HCT116 (cell line): ENCODE data around the gene SUGCT. TPM values are rescaled to one million over a fixed set of nuclear protein-coding genes. Genes with fewer than 3 reads are reported as not detected.

Experiments
- ATAC-seq: fragments of 200-7000 bp; cut with Tn5 transposase; 2 replicates; pipeline ENCODE4 v1.9.1; 2020; ENCODE audit warnings: mild to moderate bottlenecking, moderate library complexity
- BruUV-seq: library from RNA; stranded (reverse); fragments of 400-500 nt; replicated peaks from 2 replicates; lab custom pipeline; 2021; lab: Mats Ljungman, UMichigan
- CTCF ChIA-PET: fragments of 300-600 bp; sonication (Branson Sonifier 250); formaldehyde crosslinking; loops from one replicate; lab custom pipeline; 2021; ENCODE audit warnings: antibody characterized with exemption; lab: Charles Lee
- POLR2A ChIA-PET: fragments of 300-600, 350-600 bp; sonication (Branson Sonifier 250); formaldehyde crosslinking; loops from one replicate; lab custom pipeline; 2021; ENCODE audit warnings: antibody characterized with exemption; lab: Charles Lee
- RAD21 ChIA-PET, 2 experiments: fragments of 300-600 bp; sonication (Branson Sonifier 250); formaldehyde crosslinking; loops; one replicate each; lab custom pipeline; 2023; ENCODE audit warnings: low total read pairs in 2 of 2; ENCODE audit not compliant: uncharacterized antibody in 2 of 2, unreplicated experiment in 2 of 2, low non-redundant PET in 1 of 2; lab: Charles Lee
- DNase-seq: peaks from one replicate; pipeline ENCODE4 v3.0.0-alpha.2; 2010; ENCODE audit warnings: low read depth, low spot score
- H2AFZ ChIP-seq: fragments of 200-600 bp; shearing (Covaris generic), sonication (generic); 2 replicates; pipeline ENCODE4 v1.6.1; 2017; ENCODE audit warnings: low read depth, mixed run types, mixed read lengths, antibody characterized with exemption, low read length; ENCODE audit not compliant: poor library complexity, severe bottlenecking
- H3K27ac ChIP-seq: 2 replicates; pipeline ENCODE4 v1.5.1; 2012; ENCODE audit warnings: low read depth, low read length
- H3K27me3 ChIP-seq: fragments of 200-600 bp; sonication (generic); 2 replicates; pipeline ENCODE4 v1.6.1; 2016; ENCODE audit warnings: mixed run types, low read length, mixed read lengths; ENCODE audit not compliant: insufficient read depth
- H3K36me3 ChIP-seq, 2 experiments: fragments of 200-500 bp in 1 of 2; fragments of 200-600 bp in 1 of 2; sonication (Bioruptor generic) in 1 of 2; sonication (generic) in 1 of 2; 2 replicates each; pipeline versions ENCODE4 v1.5.1 to v1.6.1; 2014 to 2016; ENCODE audit warnings: low read length in 2 of 2, inconsistent platforms in 1 of 2, mixed read lengths in 1 of 2, mixed run types in 1 of 2; ENCODE audit not compliant: insufficient read depth in 2 of 2, control insufficient read depth in 1 of 2
- H3K4me1 ChIP-seq, 2 experiments: fragments of 200-600 bp in 1 of 2; sonication (generic) in 1 of 2; 2 replicates each; pipeline versions ENCODE4 v1.5.1 to v1.6.1; 2012 to 2017; ENCODE audit warnings: low read length in 2 of 2, inconsistent platforms in 1 of 2, mild to moderate bottlenecking in 1 of 2, mixed read lengths in 1 of 2, mixed run types in 1 of 2, moderate library complexity in 1 of 2; ENCODE audit not compliant: insufficient read depth in 2 of 2, control insufficient read depth in 1 of 2
- H3K4me2 ChIP-seq: fragments of 200-600 bp; sonication (generic); 2 replicates; pipeline ENCODE4 v1.6.1; 2017; ENCODE audit warnings: mixed run types, low read length, mixed read lengths
- H3K4me3 ChIP-seq, 2 experiments: fragments of 200-600 bp in 1 of 2; sonication (generic) in 1 of 2; replicated peaks in 1 of 2; 2 replicates each; pipeline ENCODE4 v1.5.1; 2011 to 2016; ENCODE audit warnings: low read length in 2 of 2, control low read depth in 1 of 2, low read depth in 1 of 2, mild to moderate bottlenecking in 1 of 2, mixed read lengths in 1 of 2, mixed run types in 1 of 2
- H3K79me2 ChIP-seq: fragments of 200-600 bp; sonication (generic); 2 replicates; pipeline ENCODE4 v1.6.1; 2017; ENCODE audit warnings: mild to moderate bottlenecking, mixed run types, low read length, moderate library complexity, mixed read lengths; ENCODE audit not compliant: insufficient read depth
- H3K9ac ChIP-seq: fragments of 200-600 bp; sonication (generic); 2 replicates; pipeline ENCODE4 v1.6.1; 2016; ENCODE audit warnings: low read length, mixed read lengths
- H3K9me2 ChIP-seq: fragments of 200-600 bp; sonication (generic), shearing (Covaris generic); 2 replicates; pipeline ENCODE4 v1.6.1; 2017; ENCODE audit warnings: mixed run types, mild to moderate bottlenecking, moderate library complexity; ENCODE audit not compliant: insufficient read depth
- H3K9me3 ChIP-seq, 2 experiments: fragments of 200-500 bp in 1 of 2; fragments of 200-600 bp in 1 of 2; sonication (Bioruptor generic) in 1 of 2; sonication (generic) in 1 of 2; 2 replicates each; pipeline ENCODE4 v1.6.1; 2014 to 2017; ENCODE audit warnings: low read length in 2 of 2, mixed read lengths in 2 of 2, inconsistent platforms in 1 of 2, low read depth in 1 of 2, mild to moderate bottlenecking in 1 of 2, mixed run types in 1 of 2, moderate library complexity in 1 of 2; ENCODE audit not compliant: control insufficient read depth in 1 of 2, insufficient read depth in 1 of 2
- H4K20me1 ChIP-seq: fragments of 200-600 bp; sonication (generic), shearing (Covaris generic); 2 replicates; pipeline ENCODE4 v1.6.1; 2017; ENCODE audit warnings: mixed run types, mild to moderate bottlenecking, moderate library complexity; ENCODE audit not compliant: insufficient read depth
- ATF3 ChIP-seq: IDR thresholded peaks from 2 replicates; pipeline ENCODE4 v1.6.1; 2012
- CBX3 ChIP-seq: IDR thresholded peaks from 2 replicates; pipeline ENCODE4 v1.6.1; 2012; ENCODE audit warnings: low read depth
- CEBPB ChIP-seq: IDR thresholded peaks from 2 replicates; pipeline ENCODE4 v1.6.1; 2012; ENCODE audit warnings: low read depth
- CTCF ChIP-seq, 3 experiments: fragments of 200-600 bp in 1 of 3; sonication (generic) in 1 of 3; IDR thresholded peaks in 2 of 3; conservative IDR thresholded peaks in 1 of 3; 2 replicates each; pipeline ENCODE4 v1.5.1; 2012 to 2017; ENCODE audit warnings: low read depth in 2 of 3, low read length in 2 of 3, antibody characterized with exemption in 1 of 3, borderline replicate concordance in 1 of 3, control low read depth in 1 of 3, mild to moderate bottlenecking in 1 of 3, mixed read lengths in 1 of 3, mixed run types in 1 of 3, moderate library complexity in 1 of 3; ENCODE audit not compliant: insufficient read depth in 1 of 3
- EGR1 ChIP-seq: IDR thresholded peaks from 2 replicates; pipeline ENCODE4 v1.6.1; 2012; ENCODE audit warnings: low read depth
- ELF1 ChIP-seq: IDR thresholded peaks from 2 replicates; pipeline ENCODE4 v1.6.1; 2012; ENCODE audit warnings: low read depth, borderline replicate concordance
- EZH2phosphoT487 ChIP-seq: fragments of 200-600 bp; IDR thresholded peaks from 2 replicates; pipeline ENCODE4 v1.6.1; 2018; ENCODE audit warnings: antibody characterized with exemption, borderline replicate concordance
- FOSL1 ChIP-seq: IDR thresholded peaks from 2 replicates; pipeline ENCODE4 v1.6.1; 2012; ENCODE audit warnings: low read depth
- JUND ChIP-seq: IDR thresholded peaks from 2 replicates; pipeline ENCODE4 v1.6.1; 2012
- MAX ChIP-seq: IDR thresholded peaks from 2 replicates; pipeline ENCODE4 v1.6.1; 2012
- POLR2A ChIP-seq: IDR thresholded peaks from 2 replicates; pipeline ENCODE4 v1.7.0; 2011; ENCODE audit warnings: borderline replicate concordance; ENCODE audit not compliant: insufficient read depth, insufficient read length; ENCODE audit errors: extremely low read depth
- POLR2AphosphoS5 ChIP-seq: IDR thresholded peaks from 2 replicates; pipeline ENCODE4 v1.6.1; 2011; ENCODE audit warnings: mild to moderate bottlenecking, low read depth, low read length, moderate library complexity
- RAD21 ChIP-seq: IDR thresholded peaks from 2 replicates; pipeline ENCODE4 v1.6.1; 2012; ENCODE audit warnings: low read depth, mild to moderate bottlenecking
- REST ChIP-seq: IDR thresholded peaks from 2 replicates; pipeline ENCODE4 v1.6.1; 2012; ENCODE audit warnings: low read depth
- SP1 ChIP-seq: IDR thresholded peaks from 2 replicates; pipeline ENCODE4 v1.6.1; 2012; ENCODE audit warnings: low read depth
- SRF ChIP-seq: IDR thresholded peaks from 2 replicates; pipeline ENCODE4 v1.6.1; 2012; ENCODE audit warnings: low read depth
- YY1 ChIP-seq: IDR thresholded peaks from 2 replicates; pipeline ENCODE4 v1.6.1; 2011; ENCODE audit warnings: low read length, low read depth, moderate library complexity, mild to moderate bottlenecking; ENCODE audit not compliant: insufficient replicate concordance; ENCODE audit errors: extremely low read depth
- intact Hi-C: fragments of 100-400 bp; cut with micrococcal nuclease; formaldehyde crosslinking; loops from 2 replicates; pipeline ENCODE4 v1.10.0; 2022
- total RNA-seq: library from RNA; stranded (reverse); gene quantifications from one replicate; pipeline ENCODE4 v1.2.1, GENCODE V29; 2021; ENCODE audit not compliant: unreplicated experiment

Gene SUGCT
- total RNA-seq, 1 experiment from 2014 or later: 4.4 TPM

- Histone ChIP-seq H3K27ac (no peak overlapping the region), H3K27me3 (no peaks in the 10 kb centered on the region), H3K9me3 (no peaks in the 10 kb centered on the region), H3K79me2 (no peaks in the 10 kb centered on the region), H3K9me2 (no peaks in the 10 kb centered on the region), H3K9ac (no peak overlapping the region), H3K4me2 (no peak overlapping the region), H2AFZ (no peak overlapping the region), H3K4me3 (no peak overlapping the region), H3K4me1 (no peaks in the 10 kb centered on the region), H3K36me3 (no peaks in the 10 kb centered on the region), H4K20me1 (no peaks in the 10 kb centered on the region; the same call in 1 of the 2 replicates)
- TF ChIP-seq CTCF (IDR thresholded peaks at IDR 0.05 in 2 of 3, conservative IDR thresholded peaks at IDR 0.05 in 1 of 3; ENCODE audit: borderline replicate concordance in 1 of 3, insufficient read depth in 1 of 3, low read depth in 2 of 3, low read length in 2 of 3) (no peak), SRF (no peak)
- ATAC-seq (no peak), DNase-seq (no peak)
- intact Hi-C loops: no loop called here
- CTCF ChIA-PET: no interaction called here
- POLR2A ChIA-PET: interaction anchor here (0.5 kb wide), 1 partner anchor 8 kb away, joined by 3 read pairs; no protein-coding TSS in a partner anchor
- BruUV-seq: no TSS peak
- RAD21 ChIA-PET: no interaction called here
These were observed 285.0 kb downstream of the SUGCT start for GRCh38 chr7:40419806-40420205.

- RAD21 ChIA-PET: no interaction called here
- POLR2A ChIA-PET: no interaction called here
These were observed 286.6 kb downstream of the SUGCT start for GRCh38 chr7:40421433-40421832.

More at GRCh38 chr7:40421433-40421832, 286.6 kb downstream of the SUGCT start:
- Histone ChIP-seq H3K79me2 (no peaks in the 10 kb centered on the region), H3K9me3 (no peaks in the 10 kb centered on the region), H2AFZ (no peak overlapping the region), H3K4me2 (no peak overlapping the region), H4K20me1 (no peaks in the 10 kb centered on the region; the same call in 1 of the 2 replicates), H3K36me3 (no peaks in the 10 kb centered on the region), H3K9me2 (no peaks in the 10 kb centered on the region), H3K27me3 (no peaks in the 10 kb centered on the region), H3K9ac (no peak overlapping the region), H3K27ac (no peak overlapping the region), H3K4me1 (no peaks in the 10 kb centered on the region), H3K4me3 (no peak overlapping the region)
- CTCF ChIA-PET: no interaction called here
- DNase-seq: no peak
- no TSS peak for BruUV-seq
- ATAC-seq: no peak
- intact Hi-C loops: no loop called here
- TF ChIP-seq RAD21: no peak
- no peak for TF ChIP-seq CEBPB
- TF ChIP-seq ATF3: no peak
- no peak for TF ChIP-seq CBX3
- TF ChIP-seq REST: no peak
- no peak for TF ChIP-seq SP1
- TF ChIP-seq POLR2A: no peak
- TF ChIP-seq EGR1: no peak
- no peak for TF ChIP-seq ELF1
- TF ChIP-seq JUND: no peak
- no peak for TF ChIP-seq POLR2AphosphoS5
- no peak for TF ChIP-seq MAX
- TF ChIP-seq YY1: no peak
- no peak for TF ChIP-seq EZH2phosphoT487
- TF ChIP-seq FOSL1: no peak
